GM13977 (cell line): ENCODE results near the gene ME3.
A peak's percentile ranks its signal among the peaks of the same experiment; 100 is the strongest.

ENCODE experiments used
- DNase-seq: peaks from one replicate; pipeline ENCODE4 v3.0.0; 2012; ENCODE audit warnings: low spot score
- CTCF ChIP-seq: IDR thresholded peaks from 2 replicates; pipeline ENCODE4 v1.5.1; 2012; ENCODE audit warnings: mild to moderate bottlenecking, control low read depth; ENCODE audit not compliant: insufficient read depth; ENCODE audit errors: extremely low read depth, missing control alignments
- in situ Hi-C: fragments of 300-500 bp; cut with MboI; formaldehyde crosslinking; loops from one replicate; pipeline ENCODE4 v1.12.0; 2022; ENCODE audit warnings: low sequenced_read_pairs, low pct_unique_long_range_greater_than_20kb, mixed read lengths, inconsistent platforms; ENCODE audit not compliant: unreplicated experiment

The ME3 gene

GRCh38 chr11:86610559-86611341 lies 61.7 kb downstream of the ME3 start:
- TF ChIP-seq CTCF = no peak
- DNase-seq = no peak
- in situ Hi-C loops = loop anchor here (25.0 kb wide), 1 partner anchor 698 kb away; no protein-coding TSS in a partner anchor

GRCh38 chr11:86608251-86608799 lies 64.1 kb downstream of the ME3 start:
- DNase-seq = peak; percentile 50
- TF ChIP-seq CTCF = peak; percentile 88
- in situ Hi-C loops = loop anchor here (25.0 kb wide), 1 partner anchor 696 kb away; no protein-coding TSS in a partner anchor

- TF ChIP-seq CTCF = no peak
- no peak for DNase-seq
- in situ Hi-C loops = loop anchor here (25.0 kb wide), 1 partner anchor 695 kb away; no protein-coding TSS in a partner anchor
Measured at GRCh38 chr11:86606836-86607481, 65.5 kb downstream of the ME3 start.

GRCh38 chr11:86606270-86606835 lies 66.1 kb downstream of the ME3 start:
- in situ Hi-C loops = loop anchor here (25.0 kb wide), 1 partner anchor 694 kb away; no protein-coding TSS in a partner anchor
- no peak for TF ChIP-seq CTCF

GRCh38 chr11:86596861-86597586 lies 75.4 kb downstream of the ME3 start:
- no peak for TF ChIP-seq CTCF
- in situ Hi-C loops = no loop called here
- no peak for DNase-seq

More at GRCh38 chr11:86606270-86606835, 66.1 kb downstream of the ME3 start:
- no peak for DNase-seq

- DNase-seq = no peak
- TF ChIP-seq CTCF = no peak
- in situ Hi-C loops = no loop called here
Measured at GRCh38 chr11:86595955-86596354, 76.5 kb downstream of the ME3 start.
